ENCODE measurements around the gene AMER2.
"Not testable (repeated sequence)": the region's sequence is repeated elsewhere in the genome, so short reads cannot be mapped to it uniquely, and the experiment has no call there.

AMER2 gene

GRCh38 chr13:25181597-25181996, 9.5 kb upstream of the AMER2 start:
- no peak for DNase-seq (ENCODE audit: low spot score)

- no peak for DNase-seq (ENCODE audit: low spot score)
Measured at GRCh38 chr13:25180775-25181537, 8.9 kb upstream of the AMER2 start.

- DNase-seq (ENCODE audit: low spot score): no peak
Measured at GRCh38 chr13:25179832-25180774, 8.0 kb upstream of the AMER2 start.

GRCh38 chr13:25179011-25179410, 6.9 kb upstream of the AMER2 start:
- no peak for DNase-seq (ENCODE audit: low spot score)

GRCh38 chr13:25178070-25178469, 6.0 kb upstream of the AMER2 start:
- no peak for DNase-seq (ENCODE audit: low spot score)

GRCh38 chr13:25177636-25178035, 5.5 kb upstream of the AMER2 start:
- DNase-seq (ENCODE audit: low spot score): no peak

GRCh38 chr13:25177012-25177411, 4.9 kb upstream of the AMER2 start:
- DNase-seq (ENCODE audit: low spot score): no peak

GRCh38 chr13:25175431-25175830, 3.3 kb upstream of the AMER2 start:
- DNase-seq (ENCODE audit: low spot score): no peak

GRCh38 chr13:25175026-25175425, 2.9 kb upstream of the AMER2 start:
- no peak for DNase-seq (ENCODE audit: low spot score)

GRCh38 chr13:25174304-25174703, 2.2 kb upstream of the AMER2 start:
- no peak for DNase-seq (ENCODE audit: low spot score)

GRCh38 chr13:25172303-25172630, 179 bp upstream of the AMER2 start:
- DNase-seq (ENCODE audit: low spot score): no peak

- DNase-seq (ENCODE audit: low spot score): no peak
Measured at GRCh38 chr13:25171170-25171516, 945 bp downstream of the AMER2 start.

- DNase-seq (ENCODE audit: low spot score): peak; percentile 14
Measured at GRCh38 chr13:25170554-25171111, 1.5 kb downstream of the AMER2 start.

GRCh38 chr13:25169951-25170553, 2.0 kb downstream of the AMER2 start:
- DNase-seq (ENCODE audit: low spot score): no peak

- DNase-seq (ENCODE audit: low spot score): no peak
Measured at GRCh38 chr13:25169356-25169755, 2.7 kb downstream of the AMER2 start.

- DNase-seq (ENCODE audit: low spot score): no peak
Measured at GRCh38 chr13:25168790-25169189, 3.3 kb downstream of the AMER2 start.

GRCh38 chr13:25167382-25168174, 4.5 kb downstream of the AMER2 start:
- DNase-seq (ENCODE audit: low spot score): no peak

GRCh38 chr13:25166306-25166705, 5.8 kb downstream of the AMER2 start:
- DNase-seq (ENCODE audit: low spot score): no peak

GRCh38 chr13:25165663-25166062, 6.4 kb downstream of the AMER2 start:
- DNase-seq (ENCODE audit: low spot score): no peak

GRCh38 chr13:25165163-25165562, 6.9 kb downstream of the AMER2 start:
- DNase-seq (ENCODE audit: low spot score): not testable (repeated sequence)

GRCh38 chr13:25157681-25158080, 14.4 kb downstream of the AMER2 start:
- DNase-seq (ENCODE audit: low spot score): no peak

- DNase-seq (ENCODE audit: low spot score): no peak
Measured at GRCh38 chr13:25153736-25154135, 18.4 kb downstream of the AMER2 start.

All from AG08396 (cell line).